ENCODE measurements around the gene POP4. TPM values are rescaled to one million over a fixed set of nuclear protein-coding genes. Genes with fewer than 3 reads are reported as not detected.
"Not testable (repeated sequence)": the region's sequence is repeated elsewhere in the genome, so short reads cannot be mapped to it uniquely, and the experiment has no call there.

The POP4 gene
- total RNA-seq = 10 to 100 TPM; 52.8 to 73.5 (median 71.5) TPM

GRCh38 chr19:29605653-29606419, at the start of gene POP4:
Gene POP4 (plus strand): TSS chr19:29606283. CDS start chr19:29606319, 36 bp downstream.
- Histone ChIP-seq H3K27me3 (no peaks in the 10 kb centered on the region), H3K4me3 (peak within 1 kb of the TSS; percentile 64 to 89 (median 80)), H3K9me3 (no peaks in the 10 kb centered on the region), H3K4me1 (peaks cover 15 to 34% (median 25%) of the 10 kb centered on the region in 4 donors), H3K36me3 (peaks cover 14 to 23% (median 18%) of the 10 kb centered on the region in 4 donors), H3K27ac (replicated peaks in 1 of 4) (peak within 1 kb of the TSS; percentile 92 to 98 (median 94))
- WGBS = 1% methylated on average over 37 of the region's 47 CpGs
- intact Hi-C loops (cut with DNase I) = loop anchor here (2.0 to 10.0 kb wide), 2 partner anchors 59 to 209 kb away; partner anchors contain the start of genes CCNE1 and PLEKHF1
- peak; percentile 99 for DNase-seq (ENCODE audit: extremely low spot score)
- TF ChIP-seq POLR2A (IDR thresholded peaks at IDR 0.05; ENCODE audit: low read depth) (peak; percentile 82), POLR2AphosphoS5 (IDR thresholded peaks at IDR 0.05) (peak; percentile 100), EP300 (IDR thresholded peaks at IDR 0.05) (no peak)
- TF ChIP-seq, protein P1, sequence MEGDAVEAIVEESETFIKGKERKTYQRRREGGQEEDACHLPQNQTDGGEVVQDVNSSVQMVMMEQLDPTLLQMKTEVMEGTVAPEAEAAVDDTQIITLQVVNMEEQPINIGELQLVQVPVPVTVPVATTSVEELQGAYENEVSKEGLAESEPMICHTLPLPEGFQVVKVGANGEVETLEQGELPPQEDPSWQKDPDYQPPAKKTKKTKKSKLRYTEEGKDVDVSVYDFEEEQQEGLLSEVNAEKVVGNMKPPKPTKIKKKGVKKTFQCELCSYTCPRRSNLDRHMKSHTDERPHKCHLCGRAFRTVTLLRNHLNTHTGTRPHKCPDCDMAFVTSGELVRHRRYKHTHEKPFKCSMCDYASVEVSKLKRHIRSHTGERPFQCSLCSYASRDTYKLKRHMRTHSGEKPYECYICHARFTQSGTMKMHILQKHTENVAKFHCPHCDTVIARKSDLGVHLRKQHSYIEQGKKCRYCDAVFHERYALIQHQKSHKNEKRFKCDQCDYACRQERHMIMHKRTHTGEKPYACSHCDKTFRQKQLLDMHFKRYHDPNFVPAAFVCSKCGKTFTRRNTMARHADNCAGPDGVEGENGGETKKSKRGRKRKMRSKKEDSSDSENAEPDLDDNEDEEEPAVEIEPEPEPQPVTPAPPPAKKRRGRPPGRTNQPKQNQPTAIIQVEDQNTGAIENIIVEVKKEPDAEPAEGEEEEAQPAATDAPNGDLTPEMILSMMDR (IDR thresholded peaks at IDR 0.05) = peak in 1 of 3 experiments; percentile 29

- peaks cover 0 to 53% (median 25%) of the 10 kb centered on the region in 4 donors for H3K9me3 ChIP-seq
- H3K4me1 ChIP-seq; H3K27ac ChIP-seq (replicated peaks in 1 of 4); intact Hi-C loops (cut with DNase I); H3K4me3 ChIP-seq; DNase-seq (ENCODE audit: extremely low spot score); H3K36me3 ChIP-seq: not testable (repeated sequence)
- H3K27me3 ChIP-seq = peaks cover 0 to 27% (median 0%) of the 10 kb centered on the region in 4 donors
- 82% methylated on average over 2 of the region's 2 CpGs for WGBS
Measured at GRCh38 chr19:29559110-29559509, 47.0 kb upstream of the POP4 start.

DNA sequence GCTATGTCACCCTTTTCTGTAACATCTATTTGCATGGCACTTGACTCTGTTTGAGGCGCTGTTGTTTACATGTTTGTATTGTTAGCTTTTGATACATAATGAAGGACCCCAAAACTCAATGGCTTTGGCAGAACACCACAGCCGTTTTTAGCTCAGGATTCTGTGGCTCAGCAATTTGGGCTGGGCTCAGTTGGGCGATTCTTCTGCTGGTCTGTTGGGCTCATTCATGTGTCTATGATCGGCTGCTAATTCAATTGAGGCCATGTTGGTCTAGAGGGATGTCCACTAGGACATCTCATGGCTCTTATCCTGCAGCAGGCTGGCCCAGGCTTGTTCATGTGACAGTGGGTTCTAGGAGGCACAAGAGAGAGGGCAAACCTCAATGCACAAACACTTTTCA, 46.3 kb upstream of the POP4 start:
- Histone ChIP-seq H3K4me3 (no peak overlapping the region), H3K9me3 (peaks cover 0 to 47% (median 23%) of the 10 kb centered on the region in 4 donors), H3K36me3 (no peaks in the 10 kb centered on the region), H3K27me3 (peaks cover 0 to 32% (median 0%) of the 10 kb centered on the region in 4 donors), H3K4me1 (no peaks in the 10 kb centered on the region), H3K27ac (replicated peaks in 1 of 4) (no peak overlapping the region)
- 79% methylated on average over 4 of the region's 4 CpGs for WGBS
- intact Hi-C loops (cut with DNase I) = no loop called here
- DNase-seq (ENCODE audit: extremely low spot score) = no peak
- TF ChIP-seq POLR2A (IDR thresholded peaks at IDR 0.05; ENCODE audit: low read depth) (no peak), POLR2AphosphoS5 (IDR thresholded peaks at IDR 0.05) (no peak), EP300 (IDR thresholded peaks at IDR 0.05) (no peak)
- TF ChIP-seq, protein P1 (IDR thresholded peaks at IDR 0.05) = no peak

- DNase-seq (ENCODE audit: extremely low spot score) = no peak
- no peaks in the 10 kb centered on the region for H3K36me3 ChIP-seq
- H3K27me3 ChIP-seq = peaks cover 0 to 40% (median 0%) of the 10 kb centered on the region in 4 donors
- no peak overlapping the region for H3K4me3 ChIP-seq
- H3K4me1 ChIP-seq = no peaks in the 10 kb centered on the region
- H3K27ac ChIP-seq (replicated peaks in 1 of 4) = no peak overlapping the region
- peaks cover 0 to 42% (median 23%) of the 10 kb centered on the region in 4 donors for H3K9me3 ChIP-seq
- TF ChIP-seq EP300 (IDR thresholded peaks at IDR 0.05) (no peak), POLR2AphosphoS5 (IDR thresholded peaks at IDR 0.05) (no peak), POLR2A (IDR thresholded peaks at IDR 0.05; ENCODE audit: low read depth) (no peak)
- TF ChIP-seq, protein P1 (IDR thresholded peaks at IDR 0.05) = no peak
- WGBS = 87% methylated on average over 6 of the region's 6 CpGs
- intact Hi-C loops (cut with DNase I) = no loop called here
Measured at GRCh38 chr19:29560313-29561075, 45.6 kb upstream of the POP4 start.

GRCh38 chr19:29561601-29562000, 44.5 kb upstream of the POP4 start:
- intact Hi-C loops (cut with DNase I) = no loop called here
- 54% methylated on average over 9 of the region's 9 CpGs for WGBS
- peaks cover 0 to 31% (median 23%) of the 10 kb centered on the region in 4 donors for H3K9me3 ChIP-seq
- no peak overlapping the region for H3K4me3 ChIP-seq
- no peaks in the 10 kb centered on the region for H3K36me3 ChIP-seq
- no peak for DNase-seq (ENCODE audit: extremely low spot score)
- TF ChIP-seq POLR2AphosphoS5 (IDR thresholded peaks at IDR 0.05) (no peak), POLR2A (IDR thresholded peaks at IDR 0.05; ENCODE audit: low read depth) (no peak), EP300 (IDR thresholded peaks at IDR 0.05) (no peak)
- TF ChIP-seq, protein P1 (IDR thresholded peaks at IDR 0.05) = no peak
- no peak overlapping the region for H3K27ac ChIP-seq (replicated peaks in 1 of 4)
- peaks cover 0 to 49% (median 0%) of the 10 kb centered on the region in 4 donors for H3K27me3 ChIP-seq
- no peaks in the 10 kb centered on the region for H3K4me1 ChIP-seq

Measured in esophagus muscularis mucosa (tissue), 4 donors.